A549 (cell line): ENCODE data around the gene RAPGEF5. TPM values are rescaled to one million over a fixed set of nuclear protein-coding genes. Genes with fewer than 3 reads are reported as not detected.

Source experiments
- ATAC-seq, 2 experiments: fragments of 200-7000 bp in 1 of 2; fragments of >200 bp in 1 of 2; cut with Nextera tagmentation in 1 of 2; cut with Tn5 transposase in 1 of 2; 3 replicates each; pipeline versions ENCODE4 v1.8.0 to v1.9.1; 2018 to 2020; ENCODE audit warnings: mild to moderate bottlenecking in 1 of 2, moderate library complexity in 1 of 2
- CTCF ChIA-PET: fragments of 300-600 bp; sonication (Branson Sonifier 250); formaldehyde crosslinking; extraction: SDS; loops from one replicate; lab custom pipeline; 2021; ENCODE audit warnings: antibody characterized with exemption, inconsistent platforms; lab: Yijun Ruan, JAX
- POLR2A ChIA-PET: fragments of 350-600 bp; formaldehyde crosslinking; extraction: SDS; loops from one replicate; lab custom pipeline; 2021; ENCODE audit warnings: antibody characterized with exemption, inconsistent platforms; lab: Yijun Ruan, JAX
- DNase-seq, 2 experiments: peaks; one replicate each; pipeline versions ENCODE4 v3.0.0 to v3.0.0-alpha.2; 2011 to 2016; ENCODE audit warnings: low read depth in 1 of 2, low spot score in 1 of 2
- FAIRE-seq: peaks from 2 replicates; lab custom pipeline; 2011; peaks lifted over from hg19 to GRCh38; lab: Jason Lieb, UNC
- H3K27ac ChIP-seq, 2 experiments: fragments of >200 bp; sonication (Bioruptor Twin); formaldehyde crosslinking; 3 replicates each; pipeline ENCODE4 v1.5.1; 2016 to 2017
- H3K4me1 ChIP-seq: fragments of >200 bp; sonication (Bioruptor Twin); formaldehyde crosslinking; 3 replicates; pipeline ENCODE4 v1.6.1; 2016
- H3K4me2 ChIP-seq: fragments of >200 bp; sonication (Bioruptor Twin); formaldehyde crosslinking; 3 replicates; pipeline ENCODE4 v1.6.1; 2016
- H3K4me3 ChIP-seq: fragments of >200 bp; sonication (Bioruptor Twin); formaldehyde crosslinking; 3 replicates; pipeline ENCODE4 v1.5.1; 2016
- H3K9me3 ChIP-seq: fragments of >200 bp; sonication (Bioruptor Twin); formaldehyde crosslinking; 3 replicates; pipeline ENCODE4 v1.6.1; 2016
- BHLHE40 ChIP-seq: IDR thresholded peaks from 2 replicates; pipeline ENCODE4 v1.6.1; 2012; ENCODE audit warnings: low read depth, low read length, inconsistent platforms
- CBX2 ChIP-seq: fragments of 200-600 bp; sonication (generic); IDR thresholded peaks from 2 replicates; pipeline ENCODE4 v1.6.1; 2016; ENCODE audit warnings: low read depth, mild to moderate bottlenecking, borderline replicate concordance
- CBX8 ChIP-seq: fragments of 200-600 bp; sonication (generic); IDR thresholded peaks from 2 replicates; pipeline ENCODE4 v1.6.1; 2016
- CHD2 ChIP-seq: fragments of 150-350 bp; IDR thresholded peaks from 2 replicates; pipeline ENCODE4 v1.6.1; 2014; ENCODE audit warnings: low read length; ENCODE audit not compliant: partially characterized antibody
- CHD4 ChIP-seq: fragments of 200-600 bp; sonication (generic); IDR thresholded peaks from 2 replicates; pipeline ENCODE4 v1.6.1; 2016; ENCODE audit warnings: antibody characterized with exemption, mild to moderate bottlenecking, borderline replicate concordance
- EHF ChIP-seq: fragments of 250-450 bp; sonication (Bioruptor Pico); IDR thresholded peaks from 2 replicates; pipeline ENCODE4 v1.5.0; 2020; ENCODE audit warnings: mild to moderate bottlenecking
- ESRRA ChIP-seq: fragments of 150-350 bp; IDR thresholded peaks from 2 replicates; pipeline ENCODE4 v1.6.1; 2014; ENCODE audit warnings: mild to moderate bottlenecking, low read length, borderline replicate concordance
- FOSB ChIP-seq: fragments of 250-450 bp; sonication (Bioruptor Pico); IDR thresholded peaks from 2 replicates; pipeline ENCODE4 v1.5.0; 2020; ENCODE audit warnings: mild to moderate bottlenecking, moderate library complexity
- FOXS1 ChIP-seq: fragments of 250-450 bp; sonication (Bioruptor Pico); IDR thresholded peaks from 2 replicates; pipeline ENCODE4 v1.5.0; 2020; ENCODE audit warnings: mild to moderate bottlenecking, moderate library complexity
- GATA3 ChIP-seq: IDR thresholded peaks from 2 replicates; pipeline ENCODE4 v1.6.1; 2012; ENCODE audit warnings: borderline replicate concordance
- HDAC2 ChIP-seq: fragments of 200-600 bp; sonication (generic); IDR thresholded peaks from 2 replicates; pipeline ENCODE4 v1.6.1; 2016
- HOXA7 ChIP-seq: fragments of 250-450 bp; sonication (Bioruptor Pico); IDR thresholded peaks from 2 replicates; pipeline ENCODE4 v1.5.0; 2020; ENCODE audit warnings: mild to moderate bottlenecking, moderate library complexity
- KDM1A ChIP-seq: fragments of 200-600 bp; sonication (generic); IDR thresholded peaks from 2 replicates; pipeline ENCODE4 v1.6.1; 2016; ENCODE audit warnings: low read depth, mild to moderate bottlenecking
- MAFK ChIP-seq: fragments of 450-650 bp; IDR thresholded peaks from 2 replicates; pipeline ENCODE4 v1.6.1; 2014; ENCODE audit not compliant: partially characterized antibody
- MYC ChIP-seq: IDR thresholded peaks from 2 replicates; pipeline ENCODE4 v1.6.1; 2012; ENCODE audit warnings: mild to moderate bottlenecking, inconsistent platforms, low read length, improper control_type of control experiment, borderline replicate concordance
- PHF8 ChIP-seq: fragments of 200-600 bp; sonication (generic); IDR thresholded peaks from 2 replicates; pipeline ENCODE4 v1.6.1; 2016; ENCODE audit warnings: low read depth, mild to moderate bottlenecking, antibody characterized with exemption, moderate library complexity, borderline replicate concordance
- POLR2A ChIP-seq: IDR thresholded peaks from 2 replicates; pipeline ENCODE4 v1.6.1; 2012; ENCODE audit warnings: mild to moderate bottlenecking, low read length
- SMC3 ChIP-seq: fragments of >200 bp; sonication (Bioruptor Twin); formaldehyde crosslinking; IDR thresholded peaks from 3 replicates; pipeline ENCODE4 v1.6.1; 2018; ENCODE audit warnings: inconsistent platforms
- ZNF302 ChIP-seq: fragments of 250-450 bp; sonication (Bioruptor Pico); IDR thresholded peaks from 2 replicates; pipeline ENCODE4 v1.9.0; 2021; ENCODE audit warnings: inconsistent platforms, mild to moderate bottlenecking, moderate library complexity
- WGBS: methylation state at CpG from one replicate; pipeline ENCODE4 v1.1.6; 2017; ENCODE audit errors: missing lambda C conversion rate; 5-methylcytosine and 5-hydroxymethylcytosine counted together
- polyA plus RNA-seq, 4 experiments: library from polyadenylated mRNA; depleted of rRNA in 3 of 4; stranded (reverse); fragments of >200 nt; fragmentation: RNase III in 1 of 4; extraction: RNeasy Plus Mini Kit Qiagen cat#74134 plus additional on column Dnase treatment in 1 of 4; gene quantifications; 2 replicates in 3 of 4; 3 replicates in 1 of 4; pipeline ENCODE4 v1.2.3, GENCODE V29; 2011 to 2017
- TF ChIP-seq, protein P1 (sequence below): fragments of 150-350 bp; IDR thresholded peaks from 2 replicates; pipeline ENCODE4 v1.6.1; 2014; ENCODE audit warnings: low read depth, mild to moderate bottlenecking, low read length
- TF ChIP-seq, protein P2 (sequence below): IDR thresholded peaks from 2 replicates; pipeline ENCODE4 v1.6.1; 2012; ENCODE audit warnings: low read depth, borderline replicate concordance
- TF ChIP-seq, protein P3 (sequence below): fragments of 250-450 bp; sonication (Bioruptor Pico); IDR thresholded peaks from 2 replicates; pipeline ENCODE4 v1.5.0; 2020; ENCODE audit warnings: low read depth, mild to moderate bottlenecking, moderate library complexity
- TF ChIP-seq, protein P4 (sequence below): fragments of 200-600 bp; sonication (generic); IDR thresholded peaks from 2 replicates; pipeline ENCODE4 v1.6.1; 2016; ENCODE audit warnings: antibody characterized with exemption, mild to moderate bottlenecking, moderate library complexity

The RAPGEF5 gene
- polyA plus RNA-seq, 2 of the 4 experiments (the other 2 are of a cell fraction), result 0.03 to 0.14 TPM

DNA sequence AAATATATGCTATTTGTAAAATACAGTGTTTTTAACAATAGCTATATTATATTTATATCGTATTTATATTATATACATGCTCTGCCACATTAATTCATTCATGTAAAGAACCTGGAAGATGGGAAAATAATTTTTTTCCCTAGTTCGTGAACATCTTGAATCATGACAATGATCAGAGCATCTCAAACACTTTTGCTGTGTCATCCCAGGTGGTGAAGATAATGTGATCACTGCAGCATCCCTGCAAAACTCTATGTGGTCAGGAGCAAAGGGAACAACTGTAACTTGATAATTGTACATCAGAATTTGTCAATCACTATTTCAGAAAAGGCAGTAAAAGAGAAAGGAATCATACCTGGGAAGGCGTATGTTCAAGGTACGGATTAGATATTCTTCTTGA is 39.3 kb downstream of the RAPGEF5 start:
- no peak for ATAC-seq
- no peaks in the 10 kb centered on the region for H3K4me1 ChIP-seq
- 49% methylated on average over 4 of the region's 4 CpGs for WGBS
- H3K27ac ChIP-seq, result no peak overlapping the region
- no peak overlapping the region for H3K4me2 ChIP-seq
- no peak overlapping the region for H3K4me3 ChIP-seq
- FAIRE-seq, result no peak
- POLR2A ChIA-PET, result no interaction called here
- TF ChIP-seq CHD2, result no peak
- TF ChIP-seq BHLHE40, result no peak
- no peak for TF ChIP-seq FOSB
- TF ChIP-seq PHF8, result no peak
- TF ChIP-seq, protein P1, sequence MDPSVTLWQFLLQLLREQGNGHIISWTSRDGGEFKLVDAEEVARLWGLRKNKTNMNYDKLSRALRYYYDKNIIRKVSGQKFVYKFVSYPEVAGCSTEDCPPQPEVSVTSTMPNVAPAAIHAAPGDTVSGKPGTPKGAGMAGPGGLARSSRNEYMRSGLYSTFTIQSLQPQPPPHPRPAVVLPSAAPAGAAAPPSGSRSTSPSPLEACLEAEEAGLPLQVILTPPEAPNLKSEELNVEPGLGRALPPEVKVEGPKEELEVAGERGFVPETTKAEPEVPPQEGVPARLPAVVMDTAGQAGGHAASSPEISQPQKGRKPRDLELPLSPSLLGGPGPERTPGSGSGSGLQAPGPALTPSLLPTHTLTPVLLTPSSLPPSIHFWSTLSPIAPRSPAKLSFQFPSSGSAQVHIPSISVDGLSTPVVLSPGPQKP, result no peak
- TF ChIP-seq HDAC2, result no peak
- TF ChIP-seq, protein P2, sequence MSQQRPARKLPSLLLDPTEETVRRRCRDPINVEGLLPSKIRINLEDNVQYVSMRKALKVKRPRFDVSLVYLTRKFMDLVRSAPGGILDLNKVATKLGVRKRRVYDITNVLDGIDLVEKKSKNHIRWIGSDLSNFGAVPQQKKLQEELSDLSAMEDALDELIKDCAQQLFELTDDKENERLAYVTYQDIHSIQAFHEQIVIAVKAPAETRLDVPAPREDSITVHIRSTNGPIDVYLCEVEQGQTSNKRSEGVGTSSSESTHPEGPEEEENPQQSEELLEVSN, result no peak
- TF ChIP-seq, protein P3, sequence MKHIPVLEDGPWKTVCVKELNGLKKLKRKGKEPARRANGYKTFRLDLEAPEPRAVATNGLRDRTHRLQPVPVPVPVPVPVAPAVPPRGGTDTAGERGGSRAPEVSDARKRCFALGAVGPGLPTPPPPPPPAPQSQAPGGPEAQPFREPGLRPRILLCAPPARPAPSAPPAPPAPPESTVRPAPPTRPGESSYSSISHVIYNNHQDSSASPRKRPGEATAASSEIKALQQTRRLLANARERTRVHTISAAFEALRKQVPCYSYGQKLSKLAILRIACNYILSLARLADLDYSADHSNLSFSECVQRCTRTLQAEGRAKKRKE (CRISPR knock-in tag), result no peak
- no peak for TF ChIP-seq POLR2A
- no peak for TF ChIP-seq MYC
- no peak for TF ChIP-seq SMC3
- no peak for TF ChIP-seq CBX8
- TF ChIP-seq, protein P4, sequence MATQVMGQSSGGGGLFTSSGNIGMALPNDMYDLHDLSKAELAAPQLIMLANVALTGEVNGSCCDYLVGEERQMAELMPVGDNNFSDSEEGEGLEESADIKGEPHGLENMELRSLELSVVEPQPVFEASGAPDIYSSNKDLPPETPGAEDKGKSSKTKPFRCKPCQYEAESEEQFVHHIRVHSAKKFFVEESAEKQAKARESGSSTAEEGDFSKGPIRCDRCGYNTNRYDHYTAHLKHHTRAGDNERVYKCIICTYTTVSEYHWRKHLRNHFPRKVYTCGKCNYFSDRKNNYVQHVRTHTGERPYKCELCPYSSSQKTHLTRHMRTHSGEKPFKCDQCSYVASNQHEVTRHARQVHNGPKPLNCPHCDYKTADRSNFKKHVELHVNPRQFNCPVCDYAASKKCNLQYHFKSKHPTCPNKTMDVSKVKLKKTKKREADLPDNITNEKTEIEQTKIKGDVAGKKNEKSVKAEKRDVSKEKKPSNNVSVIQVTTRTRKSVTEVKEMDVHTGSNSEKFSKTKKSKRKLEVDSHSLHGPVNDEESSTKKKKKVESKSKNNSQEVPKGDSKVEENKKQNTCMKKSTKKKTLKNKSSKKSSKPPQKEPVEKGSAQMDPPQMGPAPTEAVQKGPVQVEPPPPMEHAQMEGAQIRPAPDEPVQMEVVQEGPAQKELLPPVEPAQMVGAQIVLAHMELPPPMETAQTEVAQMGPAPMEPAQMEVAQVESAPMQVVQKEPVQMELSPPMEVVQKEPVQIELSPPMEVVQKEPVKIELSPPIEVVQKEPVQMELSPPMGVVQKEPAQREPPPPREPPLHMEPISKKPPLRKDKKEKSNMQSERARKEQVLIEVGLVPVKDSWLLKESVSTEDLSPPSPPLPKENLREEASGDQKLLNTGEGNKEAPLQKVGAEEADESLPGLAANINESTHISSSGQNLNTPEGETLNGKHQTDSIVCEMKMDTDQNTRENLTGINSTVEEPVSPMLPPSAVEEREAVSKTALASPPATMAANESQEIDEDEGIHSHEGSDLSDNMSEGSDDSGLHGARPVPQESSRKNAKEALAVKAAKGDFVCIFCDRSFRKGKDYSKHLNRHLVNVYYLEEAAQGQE, result no peak
- TF ChIP-seq KDM1A, result no peak
- no peak for TF ChIP-seq FOXS1 (CRISPR knock-in tag)
- TF ChIP-seq ESRRA, result no peak
- no peak for TF ChIP-seq MAFK
- no peak for TF ChIP-seq ZNF302 (CRISPR knock-in tag)
- CTCF ChIA-PET, result interaction anchor here (1.1 kb wide), 2 partner anchors 53 to 207 kb away, joined by 3 to 5 read pairs; no protein-coding TSS in a partner anchor
- DNase-seq, result no peak
- H3K9me3 ChIP-seq, result no peaks in the 10 kb centered on the region

DNA sequence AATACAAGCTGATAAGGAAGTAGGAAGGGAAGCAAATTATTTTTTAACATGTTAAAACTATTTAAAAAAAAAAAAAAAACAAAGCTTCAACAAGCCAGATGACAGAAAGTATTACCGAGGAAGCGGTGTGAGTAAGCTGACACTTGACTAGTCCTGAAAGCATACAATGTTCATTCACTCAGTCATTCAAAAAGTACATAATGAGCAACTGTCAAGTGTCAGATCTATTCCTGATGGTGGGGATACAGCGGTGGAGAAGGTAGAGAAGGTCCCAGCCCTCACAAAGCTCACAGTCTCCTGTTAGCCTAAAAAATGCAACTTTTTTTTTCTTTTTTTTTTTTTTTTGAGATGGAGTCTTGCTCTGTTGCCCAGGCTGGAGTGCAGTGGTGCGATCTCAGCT is 40.0 kb downstream of the RAPGEF5 start:
- no peak for ATAC-seq
- TF ChIP-seq CHD4 (no peak), GATA3 (no peak), HOXA7 (CRISPR knock-in tag) (no peak), CBX2 (no peak), EHF (CRISPR knock-in tag) (no peak), ESRRA (no peak)
- TF ChIP-seq, protein P3 (CRISPR knock-in tag), result no peak
- 70% methylated on average over 4 of the region's 4 CpGs for WGBS
- H3K27ac ChIP-seq, result no peak overlapping the region
- ChIA-PET POLR2A (no interaction called here), CTCF (interaction anchor here (1.1 kb wide), 1 partner anchor 54 kb away, joined by 5 read pairs; no protein-coding TSS in a partner anchor)
- no peak overlapping the region for H3K4me2 ChIP-seq
- H3K4me1 ChIP-seq, result no peaks in the 10 kb centered on the region
- H3K9me3 ChIP-seq, result no peaks in the 10 kb centered on the region
- no peak for FAIRE-seq
- no peak for DNase-seq
- no peak overlapping the region for H3K4me3 ChIP-seq
